GM18861 (cell line): ENCODE measurements around the gene IFNA10.
"Not testable (repeated sequence)": the region's sequence is repeated elsewhere in the genome, so short reads cannot be mapped to it uniquely, and the experiment has no call there.

Source experiments
- ATAC-seq: cut with Tn5 transposase; IDR thresholded peaks from one replicate; pipeline ENCODE4 v1.9.1; 2021; ENCODE audit not compliant: unreplicated experiment

The IFNA10 gene

DNA sequence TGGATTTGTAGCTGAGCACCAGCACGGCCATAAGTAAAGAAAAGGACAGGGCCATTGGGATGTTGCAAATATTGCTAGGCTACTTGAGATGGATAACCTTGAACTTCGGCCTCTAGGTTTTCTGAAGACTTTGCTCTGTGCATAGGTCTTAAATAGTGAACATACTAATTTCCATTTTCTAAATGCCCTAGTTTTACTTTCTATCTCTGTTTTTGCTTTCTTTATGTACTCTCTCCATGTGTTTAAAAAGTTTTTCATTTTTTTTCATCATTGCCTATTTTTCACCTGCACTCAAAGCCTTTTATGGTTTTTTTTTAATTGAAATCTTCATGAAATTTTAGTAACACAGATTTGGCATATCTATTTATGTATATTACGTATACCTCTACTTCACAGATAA, at the start of gene IFNA10:
IFNA10 (minus strand) TSS at position 101 of the 400 bp plus-strand sequence; CDS start at position 55, 46 bp downstream.
- ATAC-seq = not testable (repeated sequence)

DNA sequence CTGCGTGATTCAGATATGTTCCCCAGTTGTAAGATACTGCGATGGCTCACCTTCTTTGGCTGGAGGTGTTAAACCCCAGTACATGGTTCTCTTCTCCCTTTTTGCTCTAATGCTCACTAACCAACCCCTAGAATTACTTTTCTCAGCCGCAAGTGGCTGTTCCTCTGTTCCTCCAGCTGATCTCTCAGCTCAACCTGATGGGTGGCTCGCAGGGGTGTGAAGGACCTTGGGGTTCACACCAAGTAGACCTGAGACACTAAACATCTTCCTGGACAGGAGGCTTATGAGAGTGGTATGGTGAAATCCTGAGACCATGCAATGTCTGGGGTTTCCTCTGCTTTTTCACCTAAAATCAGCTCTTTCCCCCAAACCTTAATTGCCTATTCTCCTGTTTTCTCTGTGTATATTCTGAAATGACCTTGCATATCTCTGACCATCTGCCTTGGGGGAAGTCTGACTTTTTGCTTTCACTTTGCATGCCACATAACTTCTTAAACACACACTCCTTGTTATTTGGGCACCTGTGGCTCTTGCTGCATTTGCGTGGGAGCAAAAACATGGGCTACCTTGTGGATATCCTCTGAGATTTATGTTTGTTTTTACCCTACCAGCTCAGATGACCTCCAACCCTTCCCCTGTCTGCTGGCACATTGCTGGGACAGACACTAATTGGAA, 48.7 kb upstream of the IFNA10 start:
- ATAC-seq = peak; percentile 45

DNA sequence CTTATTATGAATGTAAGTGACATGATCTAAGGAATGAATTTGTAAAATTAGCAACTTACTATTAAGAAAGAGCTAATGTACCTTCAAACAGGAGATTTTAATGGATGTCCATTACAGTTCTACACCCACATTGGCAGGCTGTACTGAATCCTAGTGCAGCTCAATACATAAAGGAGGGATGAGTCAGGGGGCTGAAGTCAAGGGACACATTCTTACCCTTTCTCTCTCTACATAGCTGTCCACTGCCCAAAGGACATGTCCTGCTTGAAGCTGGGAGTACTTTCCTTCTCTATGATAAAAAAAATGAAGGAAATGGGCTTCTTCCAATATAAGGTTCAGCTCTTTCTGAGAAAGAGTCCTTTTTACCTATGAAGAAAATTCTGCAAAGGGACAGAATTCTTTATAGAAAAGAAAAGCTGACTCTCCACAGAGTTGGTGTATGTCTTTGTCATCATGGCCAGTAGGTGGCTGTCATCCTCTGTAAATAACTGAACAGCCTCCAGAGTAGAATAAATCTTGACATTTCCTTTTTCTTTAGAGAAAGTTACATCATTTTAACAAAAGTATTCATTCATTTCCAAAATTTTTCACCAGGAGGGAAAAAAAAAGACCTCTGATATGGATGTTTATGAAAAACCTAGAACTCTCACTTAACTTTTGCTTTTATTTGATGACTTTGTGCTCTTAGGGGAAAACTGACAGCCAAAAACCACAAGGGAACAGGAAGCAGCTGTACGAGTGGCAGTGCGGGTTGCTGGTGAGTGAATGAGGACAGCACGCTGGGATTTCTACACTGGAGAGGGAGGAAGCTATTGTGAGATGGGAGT, 46.0 kb upstream of the IFNA10 start:
- ATAC-seq = peak; percentile 56

DNA sequence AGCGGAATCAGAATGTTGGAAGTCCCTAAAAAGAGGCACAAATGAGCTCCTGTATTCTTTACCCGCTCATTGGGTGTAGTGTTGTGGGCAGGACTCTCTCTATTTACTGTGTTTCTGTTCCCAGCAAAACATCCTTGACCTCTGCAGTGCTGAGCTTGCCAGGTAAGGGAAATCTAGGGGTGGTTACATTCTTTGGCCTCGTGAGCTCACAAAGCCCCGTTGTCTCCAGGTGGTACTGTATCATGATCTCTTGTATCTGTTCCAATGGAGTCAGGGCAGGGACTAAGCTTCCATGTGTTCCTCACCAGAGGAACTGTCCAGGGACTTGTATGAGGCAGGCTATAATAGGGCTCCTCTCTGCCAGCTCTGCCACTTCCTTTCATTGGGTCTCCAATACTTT, 44.7 kb upstream of the IFNA10 start:
- ATAC-seq = no peak

DNA sequence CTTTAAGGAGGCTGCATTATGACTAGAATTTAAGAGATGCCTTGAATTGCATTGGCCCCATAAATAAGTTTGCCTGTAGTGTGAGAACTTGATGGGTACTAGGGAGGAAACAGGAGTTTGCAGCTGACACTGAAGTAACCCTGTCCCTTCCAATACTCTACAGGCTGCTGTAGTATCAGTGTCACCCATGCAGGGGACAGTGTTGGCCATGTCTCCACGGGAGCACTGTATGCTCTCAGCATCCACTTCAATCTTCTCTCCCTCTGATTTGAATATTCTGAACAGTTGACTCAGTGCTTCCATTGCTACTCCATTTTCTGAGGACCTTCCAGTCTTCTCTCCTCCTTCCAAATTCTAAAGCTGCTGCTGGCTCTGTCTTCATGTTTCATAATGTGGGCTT, 44.2 kb upstream of the IFNA10 start:
- no peak for ATAC-seq

DNA sequence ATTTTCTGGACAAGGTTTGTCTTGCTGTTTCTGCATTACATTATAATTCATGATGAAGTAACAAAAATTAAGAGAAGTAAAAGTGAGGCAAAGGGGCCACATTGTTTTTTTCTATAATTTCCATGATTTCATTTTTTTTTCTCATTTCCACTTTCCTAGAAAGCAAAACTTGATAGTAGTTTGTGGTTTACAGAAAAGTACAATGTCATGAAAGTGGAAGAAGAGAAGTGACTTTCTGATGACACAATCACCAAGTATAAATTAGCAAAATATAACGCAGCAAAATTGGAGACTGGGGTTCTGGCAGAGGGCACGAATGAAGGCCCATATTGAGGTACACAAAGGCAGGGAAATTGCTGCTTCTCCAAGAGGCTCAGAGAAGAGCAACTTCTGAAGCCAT, 37.9 kb upstream of the IFNA10 start:
- ATAC-seq = peak; percentile 50

DNA sequence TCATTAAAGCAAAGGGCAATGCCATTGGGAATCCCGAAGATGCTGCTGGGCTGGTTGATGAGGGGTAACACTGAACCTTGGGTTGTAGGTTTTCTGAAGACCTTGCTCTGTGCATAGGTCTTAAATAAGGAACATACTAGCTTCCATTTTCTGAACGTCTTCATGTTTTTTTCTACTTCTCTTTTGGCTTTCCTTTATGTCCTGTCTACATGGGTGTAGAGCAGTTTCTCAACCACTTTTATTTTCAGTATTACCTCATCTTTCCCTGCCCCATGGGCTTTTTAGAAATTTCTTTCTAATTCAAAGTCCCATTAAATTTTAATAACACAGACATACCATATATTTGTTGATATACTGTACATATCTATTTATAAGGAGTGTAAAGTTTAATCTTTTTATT, 33.0 kb upstream of the IFNA10 start, which contains the start of gene IFNA14:
IFNA14 (minus strand) TSS at position 95 of the 400 bp plus-strand sequence; CDS start at position 25, 70 bp downstream.
- ATAC-seq = no peak

DNA sequence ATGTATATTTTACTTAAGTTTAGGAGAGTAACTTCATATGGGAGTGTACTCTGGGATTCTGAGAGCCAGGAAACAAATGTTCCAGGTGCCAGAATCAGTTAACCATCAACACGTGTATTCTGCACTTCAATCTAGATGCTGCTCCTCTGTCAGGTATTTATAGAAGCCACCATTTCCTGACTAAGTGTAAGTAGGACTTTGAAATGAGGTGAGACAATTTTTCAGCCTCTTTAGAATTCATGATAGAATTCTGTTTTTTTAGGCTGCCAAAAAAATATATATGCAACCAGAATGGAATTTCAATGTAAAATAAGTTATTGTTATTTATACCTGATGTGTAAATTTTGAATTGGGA, 29.4 kb upstream of the IFNA10 start:
- not testable (repeated sequence) for ATAC-seq

DNA sequence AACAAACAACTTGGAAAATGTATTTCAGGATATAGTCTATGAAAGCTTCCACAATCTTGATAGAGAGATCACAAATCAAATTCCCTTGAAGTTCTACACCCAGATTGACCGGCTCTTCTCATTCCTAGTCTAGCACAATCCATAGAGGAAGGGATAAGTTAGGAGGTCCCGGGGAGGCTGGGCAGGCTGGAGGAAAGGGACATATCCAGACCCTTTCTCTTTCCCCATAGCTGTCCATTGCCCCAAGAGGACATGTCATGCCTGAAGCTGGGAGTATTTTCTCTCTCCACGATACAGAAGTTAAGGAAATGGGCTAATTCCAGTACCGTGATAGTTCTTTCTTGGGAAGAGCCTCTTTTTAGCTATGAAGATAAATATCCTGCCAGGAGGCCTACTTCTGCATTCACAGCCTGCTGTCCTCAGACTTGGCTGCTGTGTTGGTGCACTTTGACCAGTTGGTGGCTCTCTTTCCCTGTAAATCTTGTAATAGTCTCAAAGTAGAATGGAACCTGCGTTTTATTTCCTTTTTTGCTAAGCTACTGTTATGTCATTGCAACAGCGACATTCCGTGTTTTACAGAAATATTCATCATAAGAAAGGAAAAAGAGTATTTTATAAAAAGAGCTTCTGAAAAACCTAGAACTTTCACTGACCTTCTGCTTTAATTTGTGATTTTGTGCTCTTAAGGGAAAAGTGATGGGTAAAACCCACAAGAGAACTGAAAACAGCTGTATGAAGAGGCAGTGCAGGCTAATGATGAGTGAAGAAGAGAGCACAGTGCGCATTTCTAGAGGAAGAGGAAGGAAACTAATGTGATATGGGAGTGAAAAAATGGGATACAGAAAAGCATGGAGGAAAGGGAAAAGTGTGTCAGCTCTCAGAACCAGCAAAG, 28.8 kb upstream of the IFNA10 start:
- ATAC-seq = peak; percentile 88

DNA sequence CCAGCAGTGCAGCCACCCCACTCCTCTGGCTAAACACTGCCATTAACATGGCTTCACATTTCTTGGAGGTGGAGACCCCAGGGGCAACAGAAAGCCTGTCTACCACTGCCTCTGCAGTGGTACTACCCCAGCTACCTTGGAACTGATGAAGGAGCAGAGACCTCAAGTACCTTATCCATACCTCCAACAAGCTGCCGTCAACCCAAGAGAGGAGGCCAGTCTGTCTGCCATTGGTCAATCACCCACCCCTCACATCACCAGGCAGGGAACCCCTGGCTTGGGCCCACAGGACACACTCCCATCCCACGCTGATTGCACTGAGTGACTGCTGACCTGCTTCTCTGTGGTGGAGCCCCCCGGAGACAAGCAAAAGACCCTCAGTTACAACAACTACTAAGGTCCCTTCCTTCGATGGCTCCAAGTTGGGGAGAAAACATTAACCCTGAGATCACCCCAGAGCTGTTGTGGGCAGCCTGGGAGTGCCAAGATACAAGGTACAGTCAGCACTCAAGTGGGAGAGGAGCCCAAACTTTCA, 27.3 kb upstream of the IFNA10 start:
- no peak for ATAC-seq

DNA sequence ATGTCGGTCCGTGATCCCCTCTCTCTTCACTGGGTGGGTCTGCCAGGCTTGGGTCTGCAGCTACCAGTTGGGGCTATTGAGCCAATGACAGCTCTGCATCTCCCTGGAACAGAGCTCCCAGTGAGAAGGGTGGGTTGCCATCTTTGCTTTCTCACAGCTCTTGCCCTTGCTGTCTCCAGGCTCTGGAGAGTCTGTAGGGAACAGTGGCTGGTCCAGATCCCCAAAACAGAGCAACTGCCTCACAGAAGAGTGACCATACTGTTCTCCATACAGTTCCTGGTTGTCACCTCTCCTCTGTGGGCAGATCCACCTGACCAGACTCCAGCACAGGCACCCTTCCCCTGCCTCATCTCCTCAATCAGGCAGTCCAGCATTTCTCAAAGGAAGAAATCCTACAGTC, 26.3 kb upstream of the IFNA10 start:
- no peak for ATAC-seq

DNA sequence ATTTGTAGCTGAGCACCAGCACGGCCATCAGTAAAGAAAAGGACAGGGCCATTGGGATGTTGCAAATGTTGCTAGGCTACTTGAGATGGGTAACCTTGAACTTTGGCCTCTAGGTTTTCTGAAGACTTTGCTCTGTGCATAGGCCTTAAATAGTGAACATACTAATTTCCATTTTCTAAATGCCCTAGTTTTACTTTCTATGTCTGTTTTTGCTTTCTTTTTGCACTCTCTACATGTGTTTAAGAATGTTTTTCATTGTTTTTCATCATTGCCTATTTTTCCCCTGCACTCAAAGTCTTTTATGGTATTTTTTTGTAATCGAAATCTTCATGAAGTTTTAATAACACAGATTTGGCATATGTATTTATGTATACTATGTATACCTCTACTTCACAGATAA, 21.2 kb upstream of the IFNA10 start, which contains the start of gene IFNA17:
IFNA17 (minus strand) TSS at position 101 of the 400 bp plus-strand sequence; CDS start at position 52, 49 bp downstream.
- no peak for ATAC-seq

DNA sequence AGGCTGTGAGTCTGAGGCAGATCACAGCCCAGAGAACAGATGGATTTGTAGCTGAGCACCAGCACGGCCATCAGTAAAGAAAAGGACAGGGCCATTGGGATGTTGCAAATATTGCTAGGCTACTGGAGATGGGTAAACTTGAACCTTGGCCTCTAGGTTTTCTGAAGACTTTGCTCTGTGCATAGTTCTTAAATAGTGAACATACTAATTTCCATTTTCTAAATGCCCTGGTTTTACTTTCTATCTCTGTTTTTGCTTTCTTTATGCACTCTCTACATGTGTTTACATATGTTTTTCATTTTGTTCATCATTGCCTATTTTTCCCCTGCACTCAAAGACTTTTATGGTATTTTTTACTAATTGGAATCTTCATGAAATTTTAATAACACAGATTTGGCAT, 10.3 kb upstream of the IFNA10 start, which contains the start of gene IFNA16:
IFNA16 (minus strand) TSS at position 101 of the 400 bp plus-strand sequence; CDS start at position 95, 6 bp downstream.
- ATAC-seq = not testable (repeated sequence)

DNA sequence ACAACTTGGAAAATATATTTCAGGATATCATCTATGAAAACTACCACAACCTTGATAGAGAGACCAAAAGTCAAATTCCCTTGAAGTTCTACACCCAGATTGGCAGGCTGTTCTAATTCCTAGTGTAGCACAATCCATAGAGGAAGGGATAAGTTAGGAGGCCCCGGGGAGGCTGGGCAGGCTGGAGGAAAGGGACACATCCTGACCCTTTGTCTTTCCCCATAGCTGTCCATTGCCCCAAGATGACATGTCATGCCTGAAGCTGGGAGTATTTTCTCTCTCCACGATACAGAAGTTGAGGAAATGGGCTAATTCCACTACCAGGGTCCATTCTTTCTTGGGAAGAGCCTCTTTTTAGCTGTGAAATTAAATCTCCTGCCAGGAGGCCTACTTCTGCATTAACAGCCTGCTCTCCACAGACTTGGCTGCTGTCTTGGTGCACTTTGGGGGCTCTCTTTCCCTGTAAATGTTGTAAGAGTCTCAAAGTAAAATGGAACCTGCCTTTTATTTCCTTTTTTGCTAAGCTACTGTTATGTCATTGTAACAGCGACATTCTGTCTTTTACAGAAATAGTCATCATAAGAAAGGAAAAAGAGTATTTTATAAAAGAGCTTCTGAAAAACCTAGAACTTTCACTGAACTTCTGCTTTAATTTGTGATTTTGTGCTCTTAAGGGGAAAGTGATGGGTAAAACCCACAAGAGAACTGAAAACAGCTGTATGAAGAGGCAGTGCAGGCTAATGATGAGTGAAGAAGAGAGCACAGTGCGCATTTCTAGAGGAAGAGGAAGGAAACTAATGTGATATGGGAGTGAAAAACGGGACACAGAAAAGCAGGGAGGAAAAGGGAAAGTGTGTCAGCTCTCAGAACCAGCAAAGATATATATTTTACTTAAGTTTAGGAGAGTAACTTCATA, 6.7 kb upstream of the IFNA10 start:
- peak; percentile 62 for ATAC-seq

DNA sequence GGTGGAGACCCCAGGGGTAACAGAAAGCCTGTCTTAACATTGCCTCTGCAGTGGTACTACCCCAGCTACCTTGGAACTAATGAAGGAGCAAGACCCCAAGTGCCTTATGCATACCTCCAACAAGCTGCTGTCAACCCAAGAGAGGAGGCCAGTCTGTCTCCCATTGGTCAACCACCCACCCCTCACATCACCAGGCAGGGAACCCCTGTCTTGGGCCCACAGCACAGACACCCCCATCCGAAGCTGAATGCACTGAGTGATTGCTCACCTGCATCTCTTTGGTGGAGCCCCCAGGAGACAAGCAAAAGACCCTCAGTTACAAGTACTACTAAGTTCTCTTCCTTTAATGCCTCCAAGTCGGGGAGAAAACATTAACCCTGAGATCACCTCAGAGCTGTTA, 5.2 kb upstream of the IFNA10 start:
- ATAC-seq = not testable (repeated sequence)

DNA sequence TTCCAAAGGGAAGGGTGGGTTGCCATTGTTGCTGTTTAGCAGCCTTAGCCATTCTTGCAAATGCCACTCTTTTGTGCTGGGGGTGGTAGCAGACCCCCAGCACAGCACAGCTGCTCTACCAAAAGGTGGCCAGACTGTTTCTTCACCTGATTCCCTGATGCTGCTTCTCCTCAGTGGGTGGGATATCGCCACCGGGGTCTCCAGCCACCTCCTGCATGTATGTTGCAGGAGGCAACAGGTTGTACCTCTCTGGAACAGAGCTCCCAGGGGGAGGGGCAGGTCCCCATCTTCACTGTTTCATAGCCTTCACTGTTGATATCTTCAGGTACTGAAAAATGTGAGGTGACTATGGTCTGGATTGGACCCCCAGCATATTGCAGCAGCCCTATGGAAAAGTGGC, 3.8 kb upstream of the IFNA10 start:
- ATAC-seq = not testable (repeated sequence)

DNA sequence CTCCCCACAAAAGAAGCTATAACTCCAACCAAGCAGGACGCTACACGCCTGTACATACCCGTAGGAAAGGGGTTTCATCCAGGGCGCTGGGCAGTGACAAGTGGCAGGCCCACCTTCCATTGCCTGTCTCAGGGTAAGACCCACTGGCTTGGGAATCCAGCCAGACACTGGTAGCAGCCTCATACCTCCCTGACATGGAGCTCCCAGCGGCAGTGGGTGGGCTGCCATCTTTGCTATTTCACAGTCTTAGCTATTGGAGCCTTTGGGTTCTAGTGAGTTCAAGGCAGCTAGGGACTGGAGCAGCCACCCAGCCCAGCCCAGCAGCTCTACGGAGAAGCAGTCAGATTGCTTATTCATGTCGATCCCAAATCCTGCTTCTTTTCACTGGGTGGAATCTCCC, 3.4 kb upstream of the IFNA10 start:
- no peak for ATAC-seq

DNA sequence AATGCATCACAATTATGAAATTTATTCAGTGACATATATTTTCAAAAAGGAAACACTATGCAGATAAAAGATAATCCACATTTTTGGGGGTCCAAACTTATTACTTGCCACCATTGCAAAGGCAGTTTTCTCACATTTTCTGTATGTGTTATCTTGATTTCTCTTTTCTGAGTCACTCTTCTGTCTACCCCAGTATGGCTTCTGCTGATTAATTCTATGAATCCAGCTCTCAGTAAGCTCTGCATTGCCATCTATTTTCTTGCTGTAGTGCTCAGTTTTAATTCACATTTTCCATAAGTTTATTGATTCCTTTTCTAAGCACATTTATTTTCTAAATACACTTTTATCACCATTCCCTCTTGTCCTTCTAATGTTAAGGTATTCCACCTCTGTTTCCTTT, 1.7 kb downstream of the IFNA10 start:
- ATAC-seq = no peak

DNA sequence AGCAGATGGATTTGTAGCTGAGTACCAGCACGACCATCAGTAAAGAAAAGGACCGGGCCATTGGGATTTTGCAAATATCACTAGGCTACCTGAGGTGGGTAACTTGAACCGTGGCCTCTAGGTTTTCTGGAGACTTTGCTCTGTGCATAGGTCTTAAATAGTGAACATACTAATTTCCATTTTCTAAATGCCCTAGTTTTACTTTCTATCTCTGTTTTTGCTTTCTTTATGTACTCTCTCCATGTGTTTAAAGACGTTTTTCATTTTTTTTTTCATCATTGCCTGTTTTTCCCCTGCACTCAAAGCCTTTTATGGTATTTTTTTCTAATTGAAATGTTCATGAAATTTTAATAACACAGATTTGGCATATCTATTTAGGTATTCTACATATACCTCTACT, 4.8 kb downstream of the IFNA10 start, which contains the start of gene IFNA7:
IFNA7 (minus strand) TSS at position 101 of the 400 bp plus-strand sequence; CDS start at position 61, 40 bp downstream.
- not testable (repeated sequence) for ATAC-seq
